Small intestine (tissue), 7 donors: Measurements from ENCODE around the gene SHC4. TPM values are rescaled to one million over a fixed set of nuclear protein-coding genes. Genes with fewer than 3 reads are reported as not detected.

Source experiments
- DNase-seq, 2 donors: peaks; one replicate each; pipeline versions ENCODE4 v3.0.0 to v3.0.0-alpha.2; 2013
- FAIRE-seq: peaks from 2 replicates; lab custom pipeline; 2012; peaks lifted over from hg19 to GRCh38; lab: Jason Lieb, UNC
- H3K27ac ChIP-seq, 3 donors: one replicate each; pipeline ENCODE4 v1.5.1; 2013; ENCODE audit warnings: low read length in 2 of 3, mild to moderate bottlenecking in 2 of 3, control low read depth in 1 of 3, inconsistent platforms in 1 of 3, low read depth in 1 of 3, moderate library complexity in 1 of 3
- H3K27me3 ChIP-seq, 3 donors: one replicate each; pipeline ENCODE4 v1.6.1; 2013; ENCODE audit warnings: low read length in 3 of 3, inconsistent platforms in 1 of 3; ENCODE audit not compliant: control insufficient read depth in 3 of 3, insufficient read depth in 3 of 3
- H3K36me3 ChIP-seq, 3 donors: one replicate each; pipeline ENCODE4 v1.6.1; 2013; ENCODE audit warnings: low read length in 3 of 3, inconsistent platforms in 1 of 3, low read depth in 1 of 3, mild to moderate bottlenecking in 1 of 3, moderate library complexity in 1 of 3; ENCODE audit not compliant: control insufficient read depth in 3 of 3, insufficient read depth in 2 of 3
- H3K4me1 ChIP-seq, 3 donors: one replicate each; pipeline ENCODE4 v1.6.1; 2013; ENCODE audit warnings: low read length in 2 of 3, inconsistent platforms in 1 of 3, low read depth in 1 of 3, mild to moderate bottlenecking in 1 of 3, moderate library complexity in 1 of 3; ENCODE audit not compliant: control insufficient read depth in 3 of 3, insufficient read depth in 2 of 3
- H3K4me3 ChIP-seq, 3 donors: one replicate each; pipeline ENCODE4 v1.5.1; 2013; ENCODE audit warnings: low read length in 3 of 3, control low read depth in 1 of 3, inconsistent platforms in 1 of 3, low read depth in 1 of 3, mild to moderate bottlenecking in 1 of 3, moderate library complexity in 1 of 3
- H3K9me3 ChIP-seq, 2 donors: one replicate each; pipeline ENCODE4 v1.6.1; 2013; ENCODE audit warnings: low read depth in 1 of 2, low read length in 1 of 2; ENCODE audit not compliant: control insufficient read depth in 2 of 2, insufficient read depth in 1 of 2
- WGBS, 3 donors: extraction: QIAGEN DNeasy Blood & Tissue Kit; methylation state at CpG; one replicate each; pipeline ENCODE4 v1.1.7; 2013; 5-methylcytosine and 5-hydroxymethylcytosine counted together
- polyA plus RNA-seq, 4 donors: library from polyadenylated mRNA; stranded (reverse) in 3 of 4; unstranded in 1 of 4; fragments of 200-250 nt in 3 of 4; fragments of 120-200 nt in 1 of 4; gene quantifications; one replicate each; pipeline versions ENCODE4 v1.2.1 to v1.2.3, GENCODE V29; 2013
- donor health status: healthy with polysubstance abuse.
- donor health status: control.
- donor health status: control.
- donor health status: Bipolar disorder and iron deficiency.
- donor health status: healthy.

SHC4 gene
- polyA plus RNA-seq, 4 donors: 0.49 to 0.52 TPM; not detected in 2

DNA sequence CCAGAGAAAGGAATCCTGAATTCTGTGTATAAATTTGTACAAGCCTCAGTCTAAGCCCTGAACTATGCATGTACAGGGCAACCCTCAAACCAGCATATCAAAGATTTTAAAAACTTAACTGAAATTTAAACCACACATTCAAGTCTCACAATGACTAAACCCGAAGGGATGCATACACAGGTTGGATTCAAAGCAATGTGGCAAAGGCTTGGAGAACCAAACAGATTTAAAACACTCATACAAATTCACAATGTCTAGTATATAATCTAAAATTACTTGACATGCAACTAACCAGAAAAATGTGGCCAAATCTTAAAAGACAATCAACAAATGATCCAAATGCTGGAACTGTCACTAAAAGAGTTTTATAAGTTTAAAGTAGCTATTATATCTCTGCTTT, 189.2 kb downstream of the SHC4 start:
- DNase-seq (no peak), FAIRE-seq (no peak)
- H3K27me3 ChIP-seq: no peaks in the 10 kb centered on the region
- no peaks in the 10 kb centered on the region for H3K4me1 ChIP-seq
- H3K9me3 ChIP-seq: no peaks in the 10 kb centered on the region
- H3K27ac ChIP-seq: no peak overlapping the region
- 90 to 100% (median 94%) methylated on average over 1 of the region's 1 CpG for WGBS, 3 donors
- H3K36me3 ChIP-seq: peaks cover 0 to 3% (median 0%) of the 10 kb centered on the region in 3 donors
- no peak overlapping the region for H3K4me3 ChIP-seq

Other genes starting within 250 kb of the SHC4 start
- 1 to 10 TPM; 1.1 to 5.8 (median 1.6) TPM for gene CEP152, start 152.8 kb downstream of the SHC4 start, polyA plus RNA-seq
- gene EID1, start 85.8 kb downstream of the SHC4 start, polyA plus RNA-seq: 100 to 1,000 TPM in 1 of 4 donors, 10 to 100 TPM in 3; 81.3 to 133 (median 91.5) TPM
- 10 to 100 TPM in 1 of 4 donors, 1 to 10 TPM in 3; 5.4 to 30.6 (median 7.5) TPM for gene SECISBP2L, start 82.5 kb upstream of the SHC4 start, polyA plus RNA-seq
- 100 to 1,000 TPM in 1 of 4 donors, 10 to 100 TPM in 3; 48.2 to 100 (median 50.2) TPM for gene COPS2, start 191.7 kb upstream of the SHC4 start, polyA plus RNA-seq
- gene GALK2, start 206.3 kb upstream of the SHC4 start, polyA plus RNA-seq: 10 to 100 TPM; 26.2 to 55.5 (median 33.7) TPM